Subcutaneous adipose tissue (tissue), 4 donors: ENCODE data around the gene GART. TPM values are rescaled to one million over a fixed set of nuclear protein-coding genes. Genes with fewer than 3 reads are reported as not detected.

Source experiments
- CTCF ChIP-seq: fragments of 450-650 bp; IDR thresholded peaks from one replicate; pipeline ENCODE4 v1.5.1; 2016; ENCODE audit warnings: low read depth, mild to moderate bottlenecking, control low read depth, antibody characterized with exemption, moderate library complexity
- total RNA-seq, 4 donors: library from RNA; depleted of rRNA; stranded (reverse); fragments of >200 nt; gene quantifications; one replicate each; pipeline ENCODE4 v1.1.0, GENCODE V29; 2016

GART gene
- total RNA-seq, 4 donors from 2014 or later, result 92.9 to 192 (median 128) TPM

DNA sequence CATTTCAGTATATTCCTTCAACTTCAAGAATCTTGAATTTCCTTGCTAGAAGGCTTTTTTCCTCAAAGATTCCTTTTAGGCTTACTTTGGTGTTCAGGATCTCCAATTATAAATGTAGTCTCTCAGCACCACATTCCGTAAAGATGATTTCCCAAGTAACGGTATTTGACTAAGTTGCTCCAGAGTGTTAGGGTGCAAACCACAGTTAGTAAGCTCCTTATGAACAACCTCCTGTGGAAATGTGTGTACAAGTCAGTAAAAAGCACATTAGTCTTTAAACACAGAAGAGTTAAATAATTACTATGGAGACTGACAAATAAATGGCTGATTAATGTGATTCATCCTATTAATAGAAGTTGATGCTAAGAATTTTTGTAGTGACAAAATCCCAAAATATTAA, 36.3 kb upstream of the GART start:
- TF ChIP-seq CTCF, result no peak

GRCh38 chr21:33572350-33572749, 30.4 kb upstream of the GART start:
- no peak for TF ChIP-seq CTCF

DNA sequence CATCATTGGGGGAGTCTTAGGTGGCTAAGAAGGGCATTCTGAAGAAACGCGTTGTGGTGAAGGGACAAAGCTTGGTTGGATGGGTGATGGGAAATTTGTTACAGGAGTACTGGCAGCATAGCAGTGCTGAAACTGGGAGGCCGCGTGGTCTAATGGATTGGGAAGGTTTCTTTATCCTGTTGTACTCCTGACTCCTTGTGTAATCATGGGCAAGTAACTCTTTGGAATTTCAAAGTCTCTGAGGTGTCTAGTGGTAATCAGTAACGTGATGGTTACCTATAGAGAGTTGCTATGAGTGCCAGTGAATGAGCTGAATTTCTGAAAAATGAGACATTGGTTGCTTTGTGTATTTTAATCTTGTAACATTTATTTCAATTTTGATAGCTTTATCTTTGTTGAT, 28.1 kb upstream of the GART start:
- no peak for TF ChIP-seq CTCF

- no peak for TF ChIP-seq CTCF
Measured at GRCh38 chr21:33568448-33568847, 26.5 kb upstream of the GART start.

- no peak for TF ChIP-seq CTCF
Measured at GRCh38 chr21:33567914-33568313, 26.0 kb upstream of the GART start.

DNA sequence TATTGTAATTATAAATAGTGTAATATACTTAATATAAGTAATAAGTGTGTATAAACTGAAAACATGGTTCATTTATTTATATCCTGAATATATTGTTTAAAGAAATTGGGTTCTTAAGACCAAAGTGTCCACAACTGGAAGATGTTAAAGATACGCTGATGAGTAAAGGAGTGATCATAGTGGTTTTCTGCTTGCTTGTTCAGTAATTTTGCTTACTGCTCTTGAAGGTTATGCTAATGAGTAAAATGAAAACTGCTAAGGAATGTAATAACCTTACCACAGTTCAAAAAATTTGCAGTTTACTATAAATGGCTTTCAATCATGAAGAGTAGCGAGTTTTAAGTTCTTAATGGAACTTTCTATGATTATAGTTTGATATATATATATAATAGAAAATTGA, 24.6 kb upstream of the GART start:
- TF ChIP-seq CTCF, result no peak

GRCh38 chr21:33562389-33562788, 20.5 kb upstream of the GART start:
- TF ChIP-seq CTCF, result no peak
